Fibroblast of villous mesenchyme (primary cell): ENCODE data around the gene MADCAM1. TPM values are rescaled to one million over a fixed set of nuclear protein-coding genes. Genes with fewer than 3 reads are reported as not detected.

Experiments used
- DNase-seq: peaks from one replicate; pipeline ENCODE4 v3.0.0-alpha.2; 2010; ENCODE audit warnings: low read depth
- H3K4me3 ChIP-seq: 2 replicates; pipeline ENCODE4 v1.5.1; 2011; ENCODE audit warnings: low read depth, mild to moderate bottlenecking, low read length
- CTCF ChIP-seq: IDR thresholded peaks from 2 replicates; pipeline ENCODE4 v1.5.1; 2012; ENCODE audit warnings: low read depth, mild to moderate bottlenecking, low read length; ENCODE audit not compliant: insufficient read depth
- total RNA-seq: library from RNA; depleted of rRNA; stranded (reverse); fragments of >200 nt; gene quantifications from 2 replicates; pipeline ENCODE4 v1.2.3, GENCODE V29; 2012

MADCAM1 gene
- total RNA-seq, 1 donor = under 0.01 TPM

GRCh38 chr19:535017-535835 is 38.9 kb downstream of the MADCAM1 start:
- DNase-seq = no peak
- H3K4me3 ChIP-seq = no peak overlapping the region
- TF ChIP-seq CTCF = no peak

DNA sequence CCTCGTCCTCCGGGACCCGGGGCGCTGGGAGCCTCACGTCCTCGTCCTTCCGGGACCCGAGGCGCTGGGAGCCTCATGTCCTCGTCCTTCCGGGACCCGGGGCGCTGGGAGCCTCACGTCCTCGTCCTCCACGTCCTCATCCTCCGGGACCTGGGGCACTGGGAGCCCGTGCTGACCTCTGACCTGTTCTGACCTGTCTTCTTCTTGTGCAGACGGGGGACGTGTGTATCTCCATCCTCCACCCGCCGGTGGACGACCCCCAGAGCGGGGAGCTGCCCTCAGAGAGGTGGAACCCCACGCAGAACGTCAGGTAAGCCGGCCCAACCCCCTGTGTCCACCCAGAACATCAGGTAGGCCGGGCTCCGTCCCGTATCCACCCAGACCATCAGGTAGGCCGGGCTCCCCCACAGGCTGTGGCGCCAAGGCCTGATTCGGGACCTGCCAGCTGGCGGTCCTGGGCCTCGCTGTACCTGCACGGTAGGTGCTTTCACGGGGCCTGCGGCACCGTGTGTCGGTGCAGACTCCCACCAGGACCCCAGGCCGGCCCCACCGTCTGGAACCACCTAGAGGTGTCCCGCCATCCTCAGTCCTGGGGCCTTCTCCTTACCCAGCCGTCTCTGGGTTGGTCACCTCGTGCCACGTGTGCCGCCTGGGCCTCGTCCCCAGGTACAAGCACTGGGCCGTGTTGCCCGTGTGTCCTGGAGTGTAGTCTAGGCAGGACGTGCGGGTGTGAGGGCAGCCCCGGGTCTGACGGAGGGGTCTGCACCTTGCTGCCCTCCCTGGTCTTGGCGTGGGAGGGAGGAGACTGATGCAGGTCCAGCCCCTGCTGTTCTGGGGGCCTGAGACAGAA is 40.0 kb downstream of the MADCAM1 start:
- no peak for DNase-seq
- TF ChIP-seq CTCF = no peak
- no peak overlapping the region for H3K4me3 ChIP-seq

DNA sequence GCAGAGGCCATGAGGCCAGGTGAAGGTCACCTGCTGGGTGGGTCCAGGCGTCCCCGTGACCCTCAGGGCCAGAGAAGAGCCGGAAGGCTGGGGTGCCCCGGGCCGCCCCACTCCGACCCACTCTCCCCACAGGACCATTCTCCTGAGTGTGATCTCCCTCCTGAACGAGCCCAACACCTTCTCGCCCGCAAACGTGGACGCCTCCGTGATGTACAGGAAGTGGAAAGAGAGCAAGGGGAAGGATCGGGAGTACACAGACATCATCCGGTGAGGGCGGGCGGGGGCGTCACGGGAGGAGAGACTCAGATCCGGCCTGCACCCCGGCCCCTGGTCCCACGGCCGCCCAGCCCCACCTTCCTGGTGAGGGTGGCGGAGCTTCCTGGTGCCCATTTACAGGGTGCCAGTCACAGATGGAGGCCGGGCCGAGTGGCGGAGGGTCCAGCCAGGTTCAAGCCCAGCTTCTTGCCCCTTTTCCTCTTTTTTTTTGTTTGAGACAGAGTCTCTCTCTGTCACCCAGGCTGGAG is 40.7 kb downstream of the MADCAM1 start:
- TF ChIP-seq CTCF = no peak
- H3K4me3 ChIP-seq = no peak overlapping the region
- no peak for DNase-seq

DNA sequence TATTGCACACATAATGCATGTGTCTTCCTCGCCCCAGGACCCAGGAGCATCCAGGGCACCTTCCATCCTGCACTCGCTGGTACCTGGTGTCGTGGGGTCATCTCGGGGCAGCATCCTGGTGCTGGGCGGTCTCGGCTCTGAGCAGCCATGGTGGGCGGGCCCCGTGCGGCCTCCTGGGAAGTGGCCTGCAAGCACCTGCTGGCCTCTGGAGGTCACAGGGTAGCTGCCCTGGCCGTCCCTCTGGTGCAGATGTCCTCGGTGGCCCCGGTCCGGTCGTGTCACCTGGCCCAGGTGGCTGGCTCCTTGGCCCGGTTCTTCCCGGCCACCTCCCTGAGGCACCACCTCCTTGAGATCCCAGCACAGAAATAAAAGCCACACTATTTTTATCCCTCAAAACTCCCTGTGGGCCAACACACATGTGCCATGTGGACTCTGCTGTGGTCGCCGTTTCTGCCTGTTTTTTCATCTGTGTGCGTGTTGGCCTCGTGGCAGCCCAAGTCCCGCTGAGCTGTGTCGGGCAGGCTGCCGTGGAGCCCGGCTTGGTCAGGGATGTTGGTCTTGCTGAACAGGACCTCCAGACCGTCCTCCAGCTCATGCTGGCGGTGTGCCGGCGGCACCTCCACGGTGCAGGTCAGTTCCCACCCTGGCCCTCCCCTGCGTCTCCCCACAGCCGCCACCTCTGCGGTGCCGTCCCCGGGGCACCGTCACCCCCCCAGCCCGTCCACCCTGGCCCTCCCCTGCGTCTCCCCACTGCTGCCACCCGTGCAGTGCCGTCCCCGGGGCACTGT is 42.5 kb downstream of the MADCAM1 start:
- TF ChIP-seq CTCF = no peak
- DNase-seq = no peak
- H3K4me3 ChIP-seq = no peak overlapping the region

GRCh38 chr19:539429-540030 is 43.2 kb downstream of the MADCAM1 start:
- H3K4me3 ChIP-seq = no peak overlapping the region
- no peak for TF ChIP-seq CTCF
- no peak for DNase-seq

GRCh38 chr19:540867-541637 is 44.8 kb downstream of the MADCAM1 start:
- no peak overlapping the region for H3K4me3 ChIP-seq
- DNase-seq = no peak
- no peak for TF ChIP-seq CTCF
